Stimulated activated CD4-positive, alpha-beta T cell treated with anti-CD3 and anti-CD28 coated beads, Interleukin-2, amount 100 ng/mL, for 4 hours (primary cell): Measurements from ENCODE around the gene ADGRD1.

Experiments used
- DNase-seq: peaks from one replicate; pipeline ENCODE4 v3.0.0-alpha.2; 2020; ENCODE audit warnings: low read depth

Gene ADGRD1

GRCh38 chr12:130966443-130967030 lies 12.8 kb downstream of the ADGRD1 start:
- no peak for DNase-seq

- DNase-seq, result no peak
These were observed 13.9 kb downstream of the ADGRD1 start for GRCh38 chr12:130967636-130968035.

DNA sequence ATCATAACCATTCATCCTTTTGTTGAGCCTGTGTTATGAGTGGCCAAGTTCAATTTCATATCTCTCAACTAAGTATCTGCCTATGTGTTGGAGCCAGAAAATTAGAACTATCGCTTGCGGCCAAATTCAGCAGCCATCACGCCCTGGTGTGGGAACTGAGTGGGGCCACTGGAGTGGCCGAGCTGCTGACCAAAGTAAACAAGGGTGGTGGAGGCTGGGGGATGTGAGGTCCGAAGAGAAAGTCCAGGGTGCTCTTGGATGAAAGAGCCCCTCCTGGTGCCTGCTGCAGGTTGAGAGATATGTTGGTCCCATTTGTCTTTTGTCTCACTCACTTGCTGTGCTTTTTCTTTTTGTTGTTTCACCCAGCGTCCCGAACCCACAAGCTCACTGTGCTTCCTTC lies 14.9 kb downstream of the ADGRD1 start:
- DNase-seq, result no peak

- DNase-seq, result no peak
These were observed 15.5 kb downstream of the ADGRD1 start for GRCh38 chr12:130969223-130969622.

DNA sequence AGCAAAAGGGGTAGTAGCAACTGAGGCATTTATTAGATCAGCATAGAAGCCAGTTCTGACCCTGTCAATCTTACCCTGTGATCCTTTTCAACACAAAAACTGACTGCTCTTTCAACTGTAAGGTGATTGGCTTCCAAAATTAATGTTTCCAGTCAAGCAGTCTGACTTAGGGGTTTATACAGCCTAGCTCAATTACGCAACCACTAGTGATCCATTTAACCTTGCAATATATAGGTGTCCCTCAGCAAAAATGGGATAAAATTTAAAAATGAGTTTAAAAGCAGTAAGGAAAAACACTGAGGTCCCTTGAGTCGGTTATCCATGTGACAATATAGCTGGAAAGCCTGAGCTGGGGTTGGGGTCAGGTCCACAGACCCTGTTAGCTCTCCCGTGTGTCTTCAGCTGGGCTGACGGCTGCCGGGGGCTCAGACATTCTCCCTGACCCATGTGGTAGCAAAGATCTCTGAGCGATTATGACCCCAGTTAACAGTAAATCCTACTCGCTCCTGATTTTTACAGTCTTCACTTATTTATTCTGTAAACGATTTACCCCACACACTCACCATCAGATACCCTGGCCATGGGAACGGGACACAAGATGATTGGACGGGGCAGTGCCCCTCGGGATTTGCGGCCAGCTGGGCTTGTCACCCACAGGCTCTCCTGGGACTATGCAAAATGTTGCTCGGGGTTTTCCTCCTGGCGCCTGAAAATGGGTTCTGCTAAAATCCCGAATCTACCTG lies 16.6 kb downstream of the ADGRD1 start:
- no peak for DNase-seq

- no peak for DNase-seq
These were observed 17.2 kb downstream of the ADGRD1 start for GRCh38 chr12:130970908-130971233.

DNA sequence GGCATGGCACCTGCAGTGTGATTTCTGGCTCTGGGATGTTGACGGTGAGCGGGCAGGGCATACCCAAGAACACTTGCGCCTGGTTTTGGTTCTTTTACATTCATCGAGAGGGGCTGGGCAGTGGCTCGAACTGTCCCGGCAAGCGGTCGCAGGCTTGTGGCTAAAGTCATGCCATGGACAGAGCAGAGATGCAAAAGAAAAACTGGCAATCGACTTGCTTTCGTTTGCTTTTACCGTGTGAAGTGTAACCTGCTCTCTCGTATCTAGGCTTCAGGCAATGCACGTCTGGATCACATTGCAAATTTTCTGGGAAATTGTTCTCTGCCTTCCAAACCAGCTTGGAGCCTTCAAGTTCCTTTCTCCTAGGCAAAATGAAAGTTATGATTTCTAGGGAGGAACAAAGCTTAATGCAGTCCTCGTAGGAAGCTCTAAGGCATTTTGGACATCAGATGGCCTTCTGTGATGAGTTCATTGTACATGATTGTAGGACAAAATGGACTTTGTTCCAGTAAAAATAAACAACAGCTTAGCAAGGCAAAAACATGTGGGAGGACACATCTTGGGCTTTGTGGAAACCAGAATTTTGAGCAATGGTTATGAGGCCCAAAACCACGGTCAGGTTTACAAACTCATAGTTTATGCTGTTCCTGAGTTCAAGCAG lies 18.3 kb downstream of the ADGRD1 start:
- DNase-seq, result no peak

GRCh38 chr12:130972586-130972950 lies 18.9 kb downstream of the ADGRD1 start:
- no peak for DNase-seq

GRCh38 chr12:130973109-130973508 lies 19.4 kb downstream of the ADGRD1 start:
- no peak for DNase-seq

DNA sequence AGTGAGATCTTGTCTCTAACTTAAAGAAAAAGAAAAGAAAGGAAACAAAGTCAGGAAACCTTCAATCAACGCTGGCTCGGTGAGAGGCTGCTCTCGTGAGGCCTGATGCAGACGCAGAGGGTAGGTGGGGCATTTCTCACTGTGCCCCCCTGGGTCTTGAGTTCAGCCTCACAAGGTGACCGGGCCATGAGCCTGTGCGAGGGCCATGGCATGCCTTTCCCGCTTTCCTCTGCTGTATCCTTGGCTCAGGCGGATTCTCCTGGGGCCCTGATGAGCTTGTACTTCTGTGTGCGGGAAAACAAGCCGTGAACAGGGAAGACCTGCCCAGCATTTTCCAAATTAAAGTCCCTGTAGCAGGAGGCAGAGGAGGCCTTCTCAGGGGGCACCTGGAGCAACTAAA lies 20.2 kb downstream of the ADGRD1 start:
- no peak for DNase-seq

- DNase-seq, result no peak
These were observed 21.4 kb downstream of the ADGRD1 start for GRCh38 chr12:130975116-130975515.

- no peak for DNase-seq
These were observed 22.5 kb downstream of the ADGRD1 start for GRCh38 chr12:130976171-130976720.

- no peak for DNase-seq
These were observed 23.5 kb downstream of the ADGRD1 start for GRCh38 chr12:130977046-130977742.

- DNase-seq, result no peak
These were observed 24.0 kb downstream of the ADGRD1 start for GRCh38 chr12:130977743-130978095.

- DNase-seq, result no peak
These were observed 25.1 kb downstream of the ADGRD1 start for GRCh38 chr12:130978785-130979184.

GRCh38 chr12:130981074-130981742 lies 27.5 kb downstream of the ADGRD1 start:
- no peak for DNase-seq

DNA sequence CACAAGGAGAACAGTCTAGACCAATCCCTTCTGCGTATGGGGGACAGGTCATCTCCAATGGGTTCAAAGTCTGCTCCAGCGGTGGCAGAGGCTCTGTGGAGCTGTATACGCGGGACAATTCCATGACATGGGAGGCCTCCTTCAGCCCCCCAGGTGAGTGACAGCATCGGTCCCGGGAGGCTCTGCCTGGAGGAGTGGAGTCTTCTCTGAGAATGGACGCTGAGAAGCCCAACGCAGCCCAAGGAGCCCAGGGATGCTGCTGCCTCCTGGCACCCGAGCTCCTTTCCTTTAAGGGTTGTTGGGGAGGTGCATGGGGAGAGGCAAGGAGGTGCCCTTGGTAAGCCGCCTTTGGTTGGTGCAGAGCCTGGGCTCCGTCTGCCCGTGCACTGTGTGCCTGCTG lies 28.2 kb downstream of the ADGRD1 start:
- no peak for DNase-seq

- DNase-seq, result no peak
These were observed 29.0 kb downstream of the ADGRD1 start for GRCh38 chr12:130982565-130983225.

DNA sequence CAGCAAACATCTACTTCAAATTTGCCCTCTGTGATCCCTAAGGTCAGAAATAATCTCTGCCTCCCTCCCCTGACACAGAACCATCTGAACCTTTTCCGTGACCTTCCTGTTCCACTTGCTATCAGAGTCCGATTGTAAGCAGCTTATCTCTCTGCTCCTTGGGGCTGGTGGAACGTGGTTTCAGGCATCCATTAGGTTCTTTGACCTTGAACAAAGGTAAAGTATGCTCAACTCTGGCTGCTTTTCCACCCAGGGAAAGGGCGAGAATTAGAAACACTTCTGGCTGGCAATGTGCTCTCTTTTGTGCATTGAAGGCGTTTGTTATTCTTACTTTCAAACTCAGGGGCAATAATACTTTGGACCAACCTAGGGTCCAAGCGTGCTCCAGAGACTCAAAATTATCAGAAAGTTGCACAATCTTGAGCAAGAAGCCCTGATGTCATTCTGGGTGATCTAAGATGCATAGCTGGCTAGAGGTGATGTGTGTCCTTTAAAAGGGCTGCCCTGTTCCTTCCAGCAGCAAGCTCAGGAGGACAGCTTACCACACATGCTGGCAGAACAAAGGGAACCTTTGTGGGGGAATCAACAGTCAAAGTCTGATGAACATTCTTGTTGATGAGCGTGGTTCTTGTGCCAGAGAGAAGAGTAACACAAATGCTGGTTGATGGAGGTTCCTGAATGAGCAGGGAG lies 29.8 kb downstream of the ADGRD1 start:
- DNase-seq, result no peak

GRCh38 chr12:130984183-130985058 lies 30.7 kb downstream of the ADGRD1 start:
- no peak for DNase-seq
